ENCODE results near the gene SDHAF4.

DNA sequence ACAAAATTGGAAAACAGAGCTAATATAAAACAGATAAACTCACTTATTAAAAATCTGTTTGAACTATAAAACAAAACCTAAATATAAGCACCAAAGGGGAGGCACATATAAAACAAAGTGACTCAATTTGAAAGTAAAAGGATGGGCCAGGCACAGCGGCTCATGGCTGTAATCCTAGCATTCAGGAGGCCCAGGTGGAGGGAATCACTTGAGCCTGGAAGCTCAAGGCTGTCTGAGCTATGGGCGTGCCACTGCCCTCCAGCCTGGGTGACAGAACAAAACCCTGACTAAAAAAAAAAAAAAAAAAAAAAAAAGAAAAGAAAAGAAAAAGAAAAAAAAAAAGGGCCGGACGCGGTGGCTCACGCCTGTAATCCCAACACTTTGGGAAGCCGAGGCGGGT is 69.9 kb downstream of the SDHAF4 start:
- TF ChIP-seq SPI1 (IDR thresholded peaks at IDR 0.05; ENCODE audit: borderline replicate concordance, insufficient read depth, low read depth, low read length): no peak
- TF ChIP-seq TCF12 (IDR thresholded peaks at IDR 0.05; ENCODE audit: low read depth, low read length): no peak
- TF ChIP-seq, protein P1, sequence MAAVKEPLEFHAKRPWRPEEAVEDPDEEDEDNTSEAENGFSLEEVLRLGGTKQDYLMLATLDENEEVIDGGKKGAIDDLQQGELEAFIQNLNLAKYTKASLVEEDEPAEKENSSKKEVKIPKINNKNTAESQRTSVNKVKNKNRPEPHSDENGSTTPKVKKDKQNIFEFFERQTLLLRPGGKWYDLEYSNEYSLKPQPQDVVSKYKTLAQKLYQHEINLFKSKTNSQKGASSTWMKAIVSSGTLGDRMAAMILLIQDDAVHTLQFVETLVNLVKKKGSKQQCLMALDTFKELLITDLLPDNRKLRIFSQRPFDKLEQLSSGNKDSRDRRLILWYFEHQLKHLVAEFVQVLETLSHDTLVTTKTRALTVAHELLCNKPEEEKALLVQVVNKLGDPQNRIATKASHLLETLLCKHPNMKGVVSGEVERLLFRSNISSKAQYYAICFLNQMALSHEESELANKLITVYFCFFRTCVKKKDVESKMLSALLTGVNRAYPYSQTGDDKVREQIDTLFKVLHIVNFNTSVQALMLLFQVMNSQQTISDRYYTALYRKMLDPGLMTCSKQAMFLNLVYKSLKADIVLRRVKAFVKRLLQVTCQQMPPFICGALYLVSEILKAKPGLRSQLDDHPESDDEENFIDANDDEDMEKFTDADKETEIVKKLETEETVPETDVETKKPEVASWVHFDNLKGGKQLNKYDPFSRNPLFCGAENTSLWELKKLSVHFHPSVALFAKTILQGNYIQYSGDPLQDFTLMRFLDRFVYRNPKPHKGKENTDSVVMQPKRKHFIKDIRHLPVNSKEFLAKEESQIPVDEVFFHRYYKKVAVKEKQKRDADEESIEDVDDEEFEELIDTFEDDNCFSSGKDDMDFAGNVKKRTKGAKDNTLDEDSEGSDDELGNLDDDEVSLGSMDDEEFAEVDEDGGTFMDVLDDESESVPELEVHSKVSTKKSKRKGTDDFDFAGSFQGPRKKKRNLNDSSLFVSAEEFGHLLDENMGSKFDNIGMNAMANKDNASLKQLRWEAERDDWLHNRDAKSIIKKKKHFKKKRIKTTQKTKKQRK (IDR thresholded peaks at IDR 0.05; ENCODE audit: low read depth, low read length): no peak
- no peak for TF ChIP-seq EP300 (IDR thresholded peaks at IDR 0.05; ENCODE audit: borderline replicate concordance in 1 of 2, control insufficient read depth in 1 of 2, low read depth in 2 of 2, low read length in 2 of 2)
